MM.1S (cell line): Measurements from ENCODE around the gene PPFIA2.
"Not testable (repeated sequence)": the region's sequence is repeated elsewhere in the genome, so short reads cannot be mapped to it uniquely, and the experiment has no call there.

Experiments
- DNase-seq: peaks from one replicate; pipeline ENCODE4 v3.0.0-alpha.2; 2015
- H2AFZ ChIP-seq: fragments of 300-600 bp; sonication (generic); 2 replicates; pipeline ENCODE4 v1.6.0; 2016; ENCODE audit warnings: antibody characterized with exemption, low read length
- H3F3A ChIP-seq: fragments of 300-600 bp; sonication (generic); 2 replicates; pipeline ENCODE4 v1.6.1; 2016; ENCODE audit warnings: mild to moderate bottlenecking, antibody characterized with exemption, low read length, moderate library complexity, mixed read lengths; ENCODE audit not compliant: insufficient read depth
- H3K27ac ChIP-seq: fragments of 300-600 bp; sonication (generic); 2 replicates; pipeline ENCODE4 v1.5.1; 2016; ENCODE audit warnings: mild to moderate bottlenecking, low read length
- H3K27me3 ChIP-seq: fragments of 300-600 bp; sonication (generic); replicated peaks from 2 replicates; pipeline ENCODE4 v1.6.0; 2016; ENCODE audit warnings: low read length; ENCODE audit not compliant: insufficient read depth
- H3K36me3 ChIP-seq: fragments of 300-600 bp; sonication (generic); replicated peaks from 2 replicates; pipeline ENCODE4 v1.6.1; 2016; ENCODE audit warnings: mild to moderate bottlenecking, low read length, mixed read lengths; ENCODE audit not compliant: insufficient read depth
- H3K4me1 ChIP-seq: fragments of 300-600 bp; sonication (generic); 2 replicates; pipeline ENCODE4 v1.6.1; 2016; ENCODE audit warnings: low read length, mixed read lengths
- H3K4me2 ChIP-seq: fragments of 300-600 bp; sonication (generic); 2 replicates; pipeline ENCODE4 v1.6.0; 2016; ENCODE audit warnings: low read depth, low read length
- H3K4me3 ChIP-seq: fragments of 300-600 bp; sonication (generic); 2 replicates; pipeline ENCODE4 v1.5.1; 2016; ENCODE audit warnings: low read length, mixed read lengths
- H3K79me2 ChIP-seq: fragments of 300-600 bp; sonication (generic); 2 replicates; pipeline ENCODE4 v1.6.1; 2016; ENCODE audit warnings: mixed run types, low read length, mixed read lengths
- H3K9ac ChIP-seq: fragments of 300-600 bp; sonication (generic); 2 replicates; pipeline ENCODE4 v1.6.1; 2016; ENCODE audit warnings: low read length, mixed read lengths
- H3K9me2 ChIP-seq: fragments of 300-600 bp; sonication (generic); replicated peaks from 2 replicates; pipeline ENCODE4 v1.6.1; 2016; ENCODE audit warnings: mild to moderate bottlenecking, low read length, mixed read lengths; ENCODE audit not compliant: insufficient read depth
- H3K9me3 ChIP-seq: fragments of 300-600 bp; sonication (generic); replicated peaks from 2 replicates; pipeline ENCODE4 v1.6.1; 2016; ENCODE audit warnings: mild to moderate bottlenecking, low read length, mixed read lengths; ENCODE audit not compliant: insufficient read depth
- H4K20me1 ChIP-seq: fragments of 300-600 bp; sonication (generic); 2 replicates; pipeline ENCODE4 v1.6.1; 2016; ENCODE audit warnings: mild to moderate bottlenecking, low read length, moderate library complexity, mixed read lengths; ENCODE audit not compliant: insufficient read depth
- CTCF ChIP-seq: fragments of 300-600 bp; sonication (generic); IDR thresholded peaks from 2 replicates; pipeline ENCODE4 v1.5.1; 2016; ENCODE audit warnings: antibody characterized with exemption, low read length, mixed read lengths
- EZH2 ChIP-seq: fragments of 300-600 bp; sonication (generic); optimal IDR thresholded peaks from 2 replicates; pipeline ENCODE3; 2017; ENCODE audit warnings: low read depth, mild to moderate bottlenecking, antibody characterized with exemption, low read length, mixed read lengths
- EZH2phosphoT487 ChIP-seq: fragments of 300-600 bp; sonication (generic); IDR thresholded peaks from 2 replicates; pipeline ENCODE4 v1.6.1; 2018; ENCODE audit warnings: antibody characterized with exemption, low read length

The PPFIA2 gene

GRCh38 chr12:81679614-81680013 is 79.5 kb downstream of the PPFIA2 start:
- H3K4me1 ChIP-seq = no peaks in the 10 kb centered on the region
- no peak for DNase-seq
- no peaks in the 10 kb centered on the region for H3K9me3 ChIP-seq
- H3K36me3 ChIP-seq = no peaks in the 10 kb centered on the region
- TF ChIP-seq CTCF (no peak), EZH2phosphoT487 (no peak), EZH2 (no peak)
- H3K9me2 ChIP-seq = no peaks in the 10 kb centered on the region
- H3F3A ChIP-seq = no peaks in the 10 kb centered on the region
- no peak overlapping the region for H3K27ac ChIP-seq
- H3K4me3 ChIP-seq = no peak overlapping the region
- H3K79me2 ChIP-seq = no peaks in the 10 kb centered on the region
- H3K27me3 ChIP-seq = no peaks in the 10 kb centered on the region
- no peaks in the 10 kb centered on the region for H4K20me1 ChIP-seq
- no peak overlapping the region for H3K9ac ChIP-seq
- no peak overlapping the region for H2AFZ ChIP-seq
- H3K4me2 ChIP-seq = no peak overlapping the region

GRCh38 chr12:81670759-81671158 is 88.4 kb downstream of the PPFIA2 start:
- TF ChIP-seq CTCF (no peak), EZH2phosphoT487 (no peak), EZH2 (no peak)
- no peak overlapping the region for H3K9ac ChIP-seq
- no peaks in the 10 kb centered on the region for H3K27me3 ChIP-seq

GRCh38 chr12:81668475-81668874 is 90.7 kb downstream of the PPFIA2 start:
- no peaks in the 10 kb centered on the region for H3K36me3 ChIP-seq
- H3K27ac ChIP-seq = no peak overlapping the region
- H3K9me3 ChIP-seq = no peaks in the 10 kb centered on the region
- DNase-seq = no peak
- H3K4me2 ChIP-seq = no peak overlapping the region
- H4K20me1 ChIP-seq = no peaks in the 10 kb centered on the region
- H3F3A ChIP-seq = no peaks in the 10 kb centered on the region
- H3K4me3 ChIP-seq = no peak overlapping the region
- no peaks in the 10 kb centered on the region for H3K9me2 ChIP-seq
- no peaks in the 10 kb centered on the region for H3K27me3 ChIP-seq
- no peaks in the 10 kb centered on the region for H3K79me2 ChIP-seq
- TF ChIP-seq CTCF (no peak), EZH2phosphoT487 (no peak), EZH2 (no peak)
- no peak overlapping the region for H2AFZ ChIP-seq
- H3K4me1 ChIP-seq = no peaks in the 10 kb centered on the region
- no peak overlapping the region for H3K9ac ChIP-seq

More at GRCh38 chr12:81670759-81671158, 88.4 kb downstream of the PPFIA2 start:
- no peak for DNase-seq
- Histone ChIP-seq H3F3A (no peaks in the 10 kb centered on the region), H3K9me3 (no peaks in the 10 kb centered on the region), H3K79me2 (no peaks in the 10 kb centered on the region), H2AFZ (no peak overlapping the region), H3K27ac (no peak overlapping the region), H4K20me1 (no peaks in the 10 kb centered on the region), H3K4me1 (no peaks in the 10 kb centered on the region), H3K4me3 (no peak overlapping the region), H3K4me2 (no peak overlapping the region), H3K9me2 (no peaks in the 10 kb centered on the region), H3K36me3 (no peaks in the 10 kb centered on the region)

GRCh38 chr12:81659310-81659709 is 99.8 kb downstream of the PPFIA2 start:
- not testable (repeated sequence) for H3K4me1 ChIP-seq, H3K9me2 ChIP-seq, H3K4me2 ChIP-seq, H3K27me3 ChIP-seq, H4K20me1 ChIP-seq, H3K9me3 ChIP-seq, H3K79me2 ChIP-seq, DNase-seq, H2AFZ ChIP-seq, H3K4me3 ChIP-seq, H3K27ac ChIP-seq, H3K36me3 ChIP-seq, H3F3A ChIP-seq, H3K9ac ChIP-seq
